ENCODE measurements around the gene TRRAP. TPM values are rescaled to one million over a fixed set of nuclear protein-coding genes. Genes with fewer than 3 reads are reported as not detected.

The TRRAP gene
- total and polyA plus RNA-seq, 2 of the 8 experiments (the other 6 are each of a cell fraction or from before 2014, with no cell fraction given), result 21.7 to 48.6 TPM

DNA sequence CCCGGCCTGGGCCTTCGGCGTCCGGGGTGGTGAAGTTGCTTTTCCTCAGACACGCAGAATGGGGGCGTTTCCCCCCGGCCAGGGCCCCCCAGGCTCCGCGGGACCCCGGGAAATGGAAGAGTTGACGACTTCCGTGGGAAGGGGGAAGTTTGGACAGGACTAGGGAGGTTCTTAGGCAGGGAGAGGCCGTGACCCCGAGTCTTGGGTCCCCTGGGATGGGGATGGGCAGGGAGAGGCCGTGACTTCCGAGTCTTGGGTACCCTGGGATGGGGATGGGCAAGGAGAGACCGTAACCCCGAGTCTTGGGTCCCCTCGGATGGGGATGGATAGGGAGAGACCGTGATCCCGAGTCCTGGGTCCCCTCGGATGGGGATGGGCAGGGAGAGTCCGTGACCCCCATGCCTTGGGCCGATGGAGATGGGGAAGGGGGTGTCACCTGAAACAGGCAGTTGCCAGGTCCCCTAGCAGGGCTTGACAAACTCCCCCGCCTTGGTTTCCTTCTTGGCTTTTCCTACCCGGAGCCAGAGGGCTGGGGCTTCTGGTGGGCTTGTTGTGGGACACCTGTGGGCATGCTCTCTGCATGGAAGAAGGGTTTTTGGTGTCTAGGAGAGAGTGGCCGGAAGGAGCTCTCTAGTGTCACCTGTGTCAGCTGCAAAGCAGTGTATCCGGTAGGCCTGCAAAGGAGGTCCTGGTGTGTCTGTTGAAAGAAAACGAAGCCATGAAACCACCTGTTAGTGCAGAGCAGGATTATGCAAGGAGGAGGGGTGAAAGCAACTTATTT, 1.1 kb downstream of the TRRAP start (continued):
- TF ChIP-seq, protein P1, sequence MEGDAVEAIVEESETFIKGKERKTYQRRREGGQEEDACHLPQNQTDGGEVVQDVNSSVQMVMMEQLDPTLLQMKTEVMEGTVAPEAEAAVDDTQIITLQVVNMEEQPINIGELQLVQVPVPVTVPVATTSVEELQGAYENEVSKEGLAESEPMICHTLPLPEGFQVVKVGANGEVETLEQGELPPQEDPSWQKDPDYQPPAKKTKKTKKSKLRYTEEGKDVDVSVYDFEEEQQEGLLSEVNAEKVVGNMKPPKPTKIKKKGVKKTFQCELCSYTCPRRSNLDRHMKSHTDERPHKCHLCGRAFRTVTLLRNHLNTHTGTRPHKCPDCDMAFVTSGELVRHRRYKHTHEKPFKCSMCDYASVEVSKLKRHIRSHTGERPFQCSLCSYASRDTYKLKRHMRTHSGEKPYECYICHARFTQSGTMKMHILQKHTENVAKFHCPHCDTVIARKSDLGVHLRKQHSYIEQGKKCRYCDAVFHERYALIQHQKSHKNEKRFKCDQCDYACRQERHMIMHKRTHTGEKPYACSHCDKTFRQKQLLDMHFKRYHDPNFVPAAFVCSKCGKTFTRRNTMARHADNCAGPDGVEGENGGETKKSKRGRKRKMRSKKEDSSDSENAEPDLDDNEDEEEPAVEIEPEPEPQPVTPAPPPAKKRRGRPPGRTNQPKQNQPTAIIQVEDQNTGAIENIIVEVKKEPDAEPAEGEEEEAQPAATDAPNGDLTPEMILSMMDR (IDR thresholded peaks at IDR 0.05; ENCODE audit: control extremely low read depth in 1 of 3, insufficient read depth in 1 of 3, low read depth in 1 of 3, low read length in 3 of 3), result peak in 1 of 3 experiments; percentile 21; a peak in 2 of 4 replicates
- TF ChIP-seq RBBP5 (IDR thresholded peaks at IDR 0.05; ENCODE audit: borderline replicate concordance, low read depth, low read length) (no peak), ZNF274 (IDR thresholded peaks at IDR 0.05; ENCODE audit: borderline replicate concordance, extremely low read depth, low read length) (no peak)

Data from H1 (cell line).